K562 (cell line): Measurements from ENCODE around the gene RERE. TPM values are rescaled to one million over a fixed set of nuclear protein-coding genes. Genes with fewer than 3 reads are reported as not detected.

Source experiments
- ARHGAP35 ChIP-seq: fragments of 450-650 bp; IDR thresholded peaks from 2 replicates; pipeline ENCODE4 v1.6.1; 2018; ENCODE audit not compliant: partially characterized antibody
- CBX8 ChIP-seq: fragments of 200-600 bp; sonication (generic); IDR thresholded peaks from 2 replicates; pipeline ENCODE4 v1.6.1; 2012; ENCODE audit warnings: borderline replicate concordance, mixed run types, low read depth, mild to moderate bottlenecking, moderate library complexity, mixed read lengths, low read length, control low read depth, inconsistent platforms; ENCODE audit not compliant: poor library complexity, severe bottlenecking; ENCODE audit errors: extremely low read depth
- NFIC ChIP-seq: fragments of 450-650 bp; IDR thresholded peaks from 2 replicates; pipeline ENCODE4 v1.6.1; 2017; ENCODE audit warnings: mild to moderate bottlenecking, inconsistent platforms
- NUFIP1 ChIP-seq: fragments of 450-650 bp; IDR thresholded peaks from 2 replicates; pipeline ENCODE4 v1.6.1; 2018; ENCODE audit not compliant: partially characterized antibody
- PRMT5 ChIP-seq: sonication (generic); formaldehyde crosslinking; IDR thresholded peaks from 2 replicates; pipeline ENCODE4 v1.5.0; 2020; ENCODE audit warnings: missing genetic modification reagents
- SIRT6 ChIP-seq: IDR thresholded peaks from one replicate; pipeline ENCODE4 v1.6.1; 2012; ENCODE audit warnings: low read depth, mild to moderate bottlenecking, control low read depth, inconsistent platforms, low read length, moderate library complexity
- ZBED1 ChIP-seq: IDR thresholded peaks from 2 replicates; pipeline ENCODE4 v1.6.1; 2014
- ZNF592 ChIP-seq: fragments of 450-650 bp; IDR thresholded peaks from 2 replicates; pipeline ENCODE4 v1.6.1; 2017; ENCODE audit warnings: antibody characterized with exemption, mild to moderate bottlenecking
- polyA plus RNA-seq, 8 experiments: library from polyadenylated mRNA; depleted of rRNA in 4 of 8; stranded (reverse) in 5 of 8; unstranded in 3 of 8; fragments of >200 nt; fragmentation: Nextera tagmentation in 2 of 8; fragmentation: Illumina TruSeq in 1 of 8; extraction: Ambion mirVana in 2 of 8; extraction: Trizol in 1 of 8; gene quantifications; 2 replicates each; pipeline versions ENCODE4 v1.2.1 to v1.2.3, GENCODE V29; 2011 to 2014; ENCODE audit warnings: inconsistent platforms in 1 of 8, missing spikeins in 1 of 8
- total RNA-seq, 7 experiments: library from RNA; depleted of rRNA in 6 of 7; stranded (reverse); fragments of >200 nt in 6 of 7; fragmentation: Illumina TruSeq in 2 of 7; extraction: Trizol in 2 of 7; gene quantifications; 2 replicates each; pipeline versions ENCODE4 v1.2.1 to v1.2.3, GENCODE V29; 2011 to 2021; ENCODE audit warnings: low replicate concordance in 1 of 7
- TF ChIP-seq, protein P1 (sequence below), 3 experiments: fragments of 200-800 bp in 1 of 3; fragments of 250-450 bp in 1 of 3; fragments of 450-650 bp in 1 of 3; sonication (Bioruptor Pico) in 1 of 3; sonication (Bioruptor generic) in 1 of 3; formaldehyde crosslinking in 1 of 3; IDR thresholded peaks; 2 replicates each; pipeline versions ENCODE4 v1.6.1 to v1.8.0; 2016 to 2022; ENCODE audit warnings: mild to moderate bottlenecking in 2 of 3, missing genetic modification characterization in 2 of 3, missing compliant biosample characterization in 1 of 3, moderate library complexity in 1 of 3

RERE gene
- total and polyA plus RNA-seq, 9 of the 15 experiments (the other 6 are each of a cell fraction or from before 2014, with no cell fraction given): 3.0 to 51.5 (median 13.4) TPM

DNA sequence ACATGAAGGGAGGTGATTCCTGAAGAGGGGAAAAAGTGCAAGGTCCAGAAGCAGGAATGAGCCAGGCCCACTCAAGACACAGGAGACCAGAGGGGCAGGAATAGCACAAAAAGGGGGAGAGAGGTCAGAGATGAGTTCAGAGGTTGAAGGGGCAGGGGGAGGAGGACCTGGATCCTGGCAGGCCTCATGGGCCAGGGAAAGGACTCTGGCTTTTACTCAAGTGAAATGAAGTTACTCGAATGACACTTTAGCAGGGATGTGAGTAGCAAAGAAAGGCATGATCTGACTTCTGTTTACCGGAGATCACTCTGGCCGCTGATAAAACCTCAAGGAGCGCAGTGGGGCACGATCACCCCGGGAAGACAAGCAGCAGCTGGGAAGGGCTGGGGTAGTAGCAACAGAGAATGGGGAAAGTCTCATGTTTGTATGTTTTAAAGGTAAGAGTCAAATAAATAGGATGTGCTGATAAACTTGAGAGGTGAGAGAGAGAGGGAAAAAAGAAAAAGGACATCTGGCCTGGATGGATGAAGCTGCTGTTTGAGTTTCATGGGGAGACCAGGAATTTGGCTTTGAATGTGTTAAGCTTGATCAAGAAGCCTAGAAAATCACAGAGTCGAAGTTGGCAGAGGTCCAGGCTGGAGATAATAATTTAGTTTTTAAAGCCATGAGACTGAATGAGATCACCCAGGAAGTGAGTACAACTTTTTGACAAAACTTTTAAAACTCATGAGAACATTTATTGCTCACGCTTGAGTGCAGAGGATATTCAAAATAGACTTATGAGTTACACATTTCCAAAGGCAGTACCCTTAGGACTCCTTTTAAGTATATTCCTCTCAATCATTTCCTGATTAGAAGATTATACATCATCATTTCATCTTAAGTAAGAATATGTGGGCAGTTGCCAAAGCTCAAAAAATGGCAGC, 156.0 kb downstream of the RERE start (continued):
- TF ChIP-seq CBX8 (no peak), ARHGAP35 (no peak), NFIC (peak; percentile 92), PRMT5 (no peak), ZNF592 (0 out of 2 replicates have a peak, but pooled peaks have one; percentile 27), ZBED1 (no peak), NUFIP1 (no peak), SIRT6 (no peak)
- TF ChIP-seq, protein P1, sequence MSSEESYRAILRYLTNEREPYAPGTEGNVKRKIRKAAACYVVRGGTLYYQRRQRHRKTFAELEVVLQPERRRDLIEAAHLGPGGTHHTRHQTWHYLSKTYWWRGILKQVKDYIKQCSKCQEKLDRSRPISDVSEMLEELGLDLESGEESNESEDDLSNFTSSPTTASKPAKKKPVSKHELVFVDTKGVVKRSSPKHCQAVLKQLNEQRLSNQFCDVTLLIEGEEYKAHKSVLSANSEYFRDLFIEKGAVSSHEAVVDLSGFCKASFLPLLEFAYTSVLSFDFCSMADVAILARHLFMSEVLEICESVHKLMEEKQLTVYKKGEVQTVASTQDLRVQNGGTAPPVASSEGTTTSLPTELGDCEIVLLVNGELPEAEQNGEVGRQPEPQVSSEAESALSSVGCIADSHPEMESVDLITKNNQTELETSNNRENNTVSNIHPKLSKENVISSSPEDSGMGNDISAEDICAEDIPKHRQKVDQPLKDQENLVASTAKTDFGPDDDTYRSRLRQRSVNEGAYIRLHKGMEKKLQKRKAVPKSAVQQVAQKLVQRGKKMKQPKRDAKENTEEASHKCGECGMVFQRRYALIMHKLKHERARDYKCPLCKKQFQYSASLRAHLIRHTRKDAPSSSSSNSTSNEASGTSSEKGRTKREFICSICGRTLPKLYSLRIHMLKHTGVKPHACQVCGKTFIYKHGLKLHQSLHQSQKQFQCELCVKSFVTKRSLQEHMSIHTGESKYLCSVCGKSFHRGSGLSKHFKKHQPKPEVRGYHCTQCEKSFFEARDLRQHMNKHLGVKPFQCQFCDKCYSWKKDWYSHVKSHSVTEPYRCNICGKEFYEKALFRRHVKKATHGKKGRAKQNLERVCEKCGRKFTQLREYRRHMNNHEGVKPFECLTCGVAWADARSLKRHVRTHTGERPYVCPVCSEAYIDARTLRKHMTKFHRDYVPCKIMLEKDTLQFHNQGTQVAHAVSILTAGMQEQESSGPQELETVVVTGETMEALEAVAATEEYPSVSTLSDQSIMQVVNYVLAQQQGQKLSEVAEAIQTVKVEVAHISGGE (CRISPR knock-in tag; IDR thresholded peaks at IDR 0.05): no peak
